Measurements from ENCODE around the gene PCNT.

Gene PCNT

GRCh38 chr21:46323710-46324389 lies at the start of gene PCNT, which contains the start of gene C21orf58:
TSS of gene PCNT (plus strand) at chr21:46324156. CDS start at chr21:46324229, 73 bp downstream.
TSS of gene C21orf58 (minus strand) at chr21:46323870. CDS start at chr21:46322738, 1,132 bp downstream.
- DNase-seq (ENCODE audit: low read depth, low spot score) = peak; percentile 95

- no peak for DNase-seq (ENCODE audit: low read depth, low spot score)
Observed at GRCh38 chr21:46274797-46275390, 49.1 kb upstream of the PCNT start.

- no peak for DNase-seq (ENCODE audit: low read depth, low spot score)
Observed at GRCh38 chr21:46284077-46284644, 39.8 kb upstream of the PCNT start.

GRCh38 chr21:46284733-46285132 lies 39.2 kb upstream of the PCNT start:
- no peak for DNase-seq (ENCODE audit: low read depth, low spot score)

- DNase-seq (ENCODE audit: low read depth, low spot score) = no peak
Observed at GRCh38 chr21:46285206-46285661, 38.7 kb upstream of the PCNT start, which contains the start of gene MCM3AP. TSS of gene MCM3AP (minus strand) at chr21:46285611. CDS start at chr21:46285286, 325 bp downstream.

- DNase-seq (ENCODE audit: low read depth, low spot score) = peak; percentile 70
Observed at GRCh38 chr21:46285761-46286647, 38.0 kb upstream of the PCNT start, which contains the start of gene YBEY. TSS of gene YBEY (plus strand) at chr21:46286342. CDS start at chr21:46286914, 572 bp downstream.

- DNase-seq (ENCODE audit: low read depth, low spot score) = no peak
Observed at GRCh38 chr21:46286648-46287002, 37.3 kb upstream of the PCNT start.

GRCh38 chr21:46287541-46287940 lies 36.4 kb upstream of the PCNT start:
- no peak for DNase-seq (ENCODE audit: low read depth, low spot score)

- DNase-seq (ENCODE audit: low read depth, low spot score) = no peak
Observed at GRCh38 chr21:46289655-46290179, 34.2 kb upstream of the PCNT start.

- no peak for DNase-seq (ENCODE audit: low read depth, low spot score)
Observed at GRCh38 chr21:46291561-46291960, 32.4 kb upstream of the PCNT start.

- DNase-seq (ENCODE audit: low read depth, low spot score) = no peak
Observed at GRCh38 chr21:46294647-46295176, 29.2 kb upstream of the PCNT start.

- no peak for DNase-seq (ENCODE audit: low read depth, low spot score)
Observed at GRCh38 chr21:46295177-46295770, 28.7 kb upstream of the PCNT start.

- DNase-seq (ENCODE audit: low read depth, low spot score) = no peak
Observed at GRCh38 chr21:46295996-46296752, 27.8 kb upstream of the PCNT start.

- no peak for DNase-seq (ENCODE audit: low read depth, low spot score)
Observed at GRCh38 chr21:46297338-46298271, 26.4 kb upstream of the PCNT start.

GRCh38 chr21:46299167-46299566 lies 24.8 kb upstream of the PCNT start:
- no peak for DNase-seq (ENCODE audit: low read depth, low spot score)

- DNase-seq (ENCODE audit: low read depth, low spot score) = no peak
Observed at GRCh38 chr21:46301759-46302158, 22.2 kb upstream of the PCNT start.

GRCh38 chr21:46304437-46304836 lies 19.5 kb upstream of the PCNT start:
- no peak for DNase-seq (ENCODE audit: low read depth, low spot score)

GRCh38 chr21:46304955-46305354 lies 19.0 kb upstream of the PCNT start:
- DNase-seq (ENCODE audit: low read depth, low spot score) = no peak

- DNase-seq (ENCODE audit: low read depth, low spot score) = no peak
Observed at GRCh38 chr21:46307625-46308024, 16.3 kb upstream of the PCNT start.

All from activated CD4-positive, CD25-positive, alpha-beta regulatory T cell treated with anti-CD3 and anti-CD28 coated beads, Interleukin-2, amount 50 U/mL, for 16 hours (primary cell).